KMS-11 (cell line): ENCODE results near the gene SNX9.

Experiments used
- H2AFZ ChIP-seq: fragments of 200-600 bp; sonication (generic); 2 replicates; pipeline ENCODE4 v1.6.1; 2016; ENCODE audit warnings: antibody characterized with exemption, mixed run types, low read depth
- H3K27ac ChIP-seq: fragments of 200-600 bp; sonication (generic); 2 replicates; pipeline ENCODE4 v1.6.1; 2016; ENCODE audit warnings: mild to moderate bottlenecking, mixed run types
- H3K27me3 ChIP-seq: fragments of 200-600 bp; sonication (generic); 2 replicates; pipeline ENCODE4 v1.6.1; 2017; ENCODE audit warnings: mild to moderate bottlenecking, low read depth, mixed run types, moderate library complexity; ENCODE audit not compliant: insufficient read depth
- H3K36me3 ChIP-seq: fragments of 200-600 bp; sonication (generic); 2 replicates; pipeline ENCODE4 v1.6.1; 2017; ENCODE audit warnings: mild to moderate bottlenecking, mixed run types; ENCODE audit not compliant: insufficient read depth
- H3K4me1 ChIP-seq: fragments of 200-600 bp; sonication (generic); 2 replicates; pipeline ENCODE4 v1.6.1; 2016; ENCODE audit warnings: mild to moderate bottlenecking, low read depth, mixed run types; ENCODE audit not compliant: poor library complexity, severe bottlenecking
- H3K4me2 ChIP-seq: fragments of 200-600 bp; sonication (generic); 2 replicates; pipeline ENCODE4 v1.7.0; 2016; ENCODE audit warnings: mild to moderate bottlenecking, mixed run types
- H3K4me3 ChIP-seq: fragments of 200-600 bp; sonication (generic); IDR thresholded peaks from 2 replicates; pipeline ENCODE4 v1.6.1; 2017; ENCODE audit warnings: low read depth, low read length, mixed read lengths; ENCODE audit not compliant: insufficient read depth
- H3K79me2 ChIP-seq: fragments of 200-600 bp; sonication (generic); 2 replicates; pipeline ENCODE4 v1.6.1; 2016; ENCODE audit warnings: low read depth, mixed run types; ENCODE audit not compliant: insufficient read depth
- H3K9ac ChIP-seq: fragments of 200-600 bp; sonication (generic); 2 replicates; pipeline ENCODE4 v1.6.1; 2016; ENCODE audit warnings: mild to moderate bottlenecking, mixed run types
- H4K20me1 ChIP-seq: fragments of 200-600 bp; sonication (generic); 2 replicates; pipeline ENCODE4 v1.6.1; 2016; ENCODE audit warnings: mild to moderate bottlenecking, mixed run types; ENCODE audit not compliant: insufficient read depth
- CTCF ChIP-seq: fragments of 200-600 bp; sonication (generic); conservative IDR thresholded peaks from 2 replicates; pipeline ENCODE4 v1.6.1; 2017; ENCODE audit warnings: low read depth, mild to moderate bottlenecking, antibody characterized with exemption, low read length, moderate library complexity, mixed read lengths

The SNX9 gene

GRCh38 chr6:157811137-157811475 lies 11.9 kb upstream of the SNX9 start:
- H3K4me3 ChIP-seq = no peak overlapping the region
- no peak overlapping the region for H3K9ac ChIP-seq
- no peak for TF ChIP-seq CTCF
- H4K20me1 ChIP-seq = 0 out of 2 replicates have a peak, but pooled peaks cover 4% of the 10 kb centered on the region
- no peak overlapping the region for H2AFZ ChIP-seq
- H3K4me2 ChIP-seq = no peak overlapping the region
- H3K79me2 ChIP-seq = no peaks in the 10 kb centered on the region
- peaks cover 24% of the 10 kb centered on the region for H3K4me1 ChIP-seq
- no peak overlapping the region for H3K27ac ChIP-seq
- H3K27me3 ChIP-seq = peaks cover 34% of the 10 kb centered on the region
- no peaks in the 10 kb centered on the region for H3K36me3 ChIP-seq

- peaks cover 24% of the 10 kb centered on the region for H3K4me1 ChIP-seq
- no peak overlapping the region for H3K4me3 ChIP-seq
- no peak overlapping the region for H2AFZ ChIP-seq
- H4K20me1 ChIP-seq = 0 out of 2 replicates have a peak, but pooled peaks cover 4% of the 10 kb centered on the region
- no peak for TF ChIP-seq CTCF
- peaks cover 39% of the 10 kb centered on the region for H3K27me3 ChIP-seq
- H3K79me2 ChIP-seq = no peaks in the 10 kb centered on the region
- no peaks in the 10 kb centered on the region for H3K36me3 ChIP-seq
- H3K4me2 ChIP-seq = no peak overlapping the region
- no peak overlapping the region for H3K9ac ChIP-seq
- H3K27ac ChIP-seq = no peak overlapping the region
These were observed 11.4 kb upstream of the SNX9 start for GRCh38 chr6:157811476-157812173.

- H3K4me2 ChIP-seq = no peak overlapping the region
- no peak overlapping the region for H3K27ac ChIP-seq
- 0 out of 2 replicates have a peak, but pooled peaks cover 4% of the 10 kb centered on the region for H4K20me1 ChIP-seq
- no peaks in the 10 kb centered on the region for H3K79me2 ChIP-seq
- TF ChIP-seq CTCF = no peak
- peaks cover 49% of the 10 kb centered on the region for H3K27me3 ChIP-seq
- H3K4me3 ChIP-seq = no peak overlapping the region
- H2AFZ ChIP-seq = no peak overlapping the region
- H3K9ac ChIP-seq = no peak overlapping the region
- peaks cover 24% of the 10 kb centered on the region for H3K4me1 ChIP-seq
- H3K36me3 ChIP-seq = no peaks in the 10 kb centered on the region
These were observed 10.4 kb upstream of the SNX9 start for GRCh38 chr6:157812425-157813171.

- Histone ChIP-seq H3K79me2 (no peaks in the 10 kb centered on the region), H2AFZ (no peak overlapping the region), H3K4me2 (no peak overlapping the region), H3K4me3 (no peak overlapping the region), H3K4me1 (peaks cover 24% of the 10 kb centered on the region), H4K20me1 (0 out of 2 replicates have a peak, but pooled peaks cover 4% of the 10 kb centered on the region), H3K36me3 (no peaks in the 10 kb centered on the region), H3K27me3 (peaks cover 55% of the 10 kb centered on the region), H3K9ac (no peak overlapping the region), H3K27ac (no peak overlapping the region)
- TF ChIP-seq CTCF = no peak
These were observed 9.9 kb upstream of the SNX9 start for GRCh38 chr6:157813191-157813590.
